ENCODE measurements around the gene DLEC1. TPM values are rescaled to one million over a fixed set of nuclear protein-coding genes. Genes with fewer than 3 reads are reported as not detected.
"Not testable (repeated sequence)": the region's sequence is repeated elsewhere in the genome, so short reads cannot be mapped to it uniquely, and the experiment has no call there.

The DLEC1 gene
- total RNA-seq, 4 donors from 2014 or later = 1.5 to 2.8 (median 1.9) TPM; not detected in 1

- TF ChIP-seq CTCF (IDR thresholded peaks at IDR 0.05) (no peak), POLR2A (IDR thresholded peaks at IDR 0.05) (no peak)
- no peaks in the 10 kb centered on the region for H3K27me3 ChIP-seq
- DNase-seq = no peak
- no peaks in the 10 kb centered on the region for H3K4me1 ChIP-seq
- H3K4me3 ChIP-seq = no peak overlapping the region
- no peaks in the 10 kb centered on the region for H3K9me3 ChIP-seq
- intact Hi-C loops (cut with DNase I; ENCODE audit: low total_unique reads) = no loop called here
- no peaks in the 10 kb centered on the region for H3K36me3 ChIP-seq
- H3K27ac ChIP-seq = no peak overlapping the region
Measured at GRCh38 chr3:38054499-38055001, 15.5 kb downstream of the DLEC1 start.

- intact Hi-C loops (cut with DNase I; ENCODE audit: low total_unique reads) = no loop called here
- Histone ChIP-seq H3K27me3 (no peaks in the 10 kb centered on the region), H3K36me3 (no peaks in the 10 kb centered on the region), H3K27ac (no peak overlapping the region), H3K9me3 (no peaks in the 10 kb centered on the region), H3K4me1 (no peaks in the 10 kb centered on the region), H3K4me3 (no peak overlapping the region)
- no peak for DNase-seq
- TF ChIP-seq POLR2A (IDR thresholded peaks at IDR 0.05) = no peak
- no peak for TF ChIP-seq CTCF (IDR thresholded peaks at IDR 0.05)
Measured at GRCh38 chr3:38059148-38059547, 20.1 kb downstream of the DLEC1 start.

DNA sequence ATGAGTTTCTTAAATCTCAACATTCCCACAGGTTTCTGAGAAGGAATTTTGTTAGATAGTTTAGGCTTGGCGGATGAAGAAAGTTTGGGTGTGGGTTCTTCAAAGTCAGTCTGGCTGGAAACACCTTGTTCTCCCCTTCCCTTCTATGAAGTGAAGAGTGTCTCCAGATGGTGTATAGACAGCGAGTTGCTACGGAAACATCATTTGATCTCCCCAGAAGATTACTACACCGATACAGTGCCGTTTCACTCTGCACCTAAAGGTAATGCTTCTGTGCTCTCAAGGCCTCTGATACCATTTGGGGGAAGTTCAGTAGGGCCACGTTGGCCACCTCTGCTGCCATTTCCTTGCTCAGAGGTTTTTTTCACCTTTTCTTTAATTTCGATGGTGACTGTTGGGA is 20.6 kb downstream of the DLEC1 start:
- DNase-seq = no peak
- TF ChIP-seq POLR2A (IDR thresholded peaks at IDR 0.05) (no peak), CTCF (IDR thresholded peaks at IDR 0.05) (no peak)
- intact Hi-C loops (cut with DNase I; ENCODE audit: low total_unique reads) = no loop called here

GRCh38 chr3:38062809-38063208 is 23.8 kb downstream of the DLEC1 start:
- H3K27ac ChIP-seq = no peak overlapping the region
- TF ChIP-seq CTCF (IDR thresholded peaks at IDR 0.05) (no peak), POLR2A (IDR thresholded peaks at IDR 0.05) (no peak)
- no peaks in the 10 kb centered on the region for H3K4me1 ChIP-seq
- no peak overlapping the region for H3K4me3 ChIP-seq
- H3K27me3 ChIP-seq = no peaks in the 10 kb centered on the region
- no peaks in the 10 kb centered on the region for H3K9me3 ChIP-seq
- no peaks in the 10 kb centered on the region for H3K36me3 ChIP-seq
- intact Hi-C loops (cut with DNase I; ENCODE audit: low total_unique reads) = no loop called here
- no peak for DNase-seq

More for the DNA sequence above, 20.6 kb downstream of the DLEC1 start:
- Histone ChIP-seq H3K9me3 (no peaks in the 10 kb centered on the region), H3K36me3 (no peaks in the 10 kb centered on the region), H3K27me3 (no peaks in the 10 kb centered on the region), H3K4me1 (no peaks in the 10 kb centered on the region), H3K4me3 (no peak overlapping the region), H3K27ac (no peak overlapping the region)

DNA sequence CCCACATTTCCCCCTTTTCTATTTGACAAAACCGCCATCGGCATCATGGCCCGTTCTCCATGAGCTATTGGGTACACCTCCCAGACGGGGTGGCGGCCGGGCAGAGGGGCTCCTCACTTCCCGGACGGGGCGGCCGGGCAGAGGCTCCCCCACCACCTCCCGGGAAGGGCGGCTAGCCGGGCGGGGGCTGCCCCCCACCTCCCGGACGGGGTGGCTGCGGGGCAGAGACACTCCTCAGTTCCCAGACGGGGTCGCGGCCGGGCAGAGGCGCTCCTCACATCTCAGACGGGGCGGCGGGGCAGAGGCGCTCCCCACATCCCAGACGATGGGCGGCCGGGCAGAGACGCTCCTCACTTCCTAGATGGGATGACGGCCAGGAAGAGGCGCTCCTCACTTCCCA is 25.4 kb downstream of the DLEC1 start:
- H3K4me1 ChIP-seq; H3K36me3 ChIP-seq; H3K27ac ChIP-seq; H3K27me3 ChIP-seq; DNase-seq; intact Hi-C loops (cut with DNase I; ENCODE audit: low total_unique reads); H3K4me3 ChIP-seq; H3K9me3 ChIP-seq: not testable (repeated sequence)
